Keratinocyte (primary cell): ENCODE data around the gene CAND2. TPM values are rescaled to one million over a fixed set of nuclear protein-coding genes. Genes with fewer than 3 reads are reported as not detected.

Source experiments
- DNase-seq: peaks from one replicate; pipeline ENCODE4 v3.0.0-alpha.2; 2011; ENCODE audit warnings: low read depth, missing footprints, low spot score
- FAIRE-seq: peaks from 2 replicates; lab custom pipeline; 2011; peaks lifted over from hg19 to GRCh38; lab: Jason Lieb, UNC
- H2AFZ ChIP-seq: 2 replicates; pipeline ENCODE4 v1.6.0; 2012; ENCODE audit warnings: low read length, control low read depth, inconsistent platforms; ENCODE audit not compliant: control insufficient read depth
- H3K27ac ChIP-seq: 2 replicates; pipeline ENCODE4 v1.5.1; 2011; ENCODE audit warnings: low read length; ENCODE audit not compliant: control insufficient read depth, insufficient read depth
- H3K27me3 ChIP-seq: 3 replicates; pipeline ENCODE4 v1.6.0; 2011; ENCODE audit warnings: low read length; ENCODE audit not compliant: control insufficient read depth, insufficient read depth; ENCODE audit errors: extremely low read depth
- H3K36me3 ChIP-seq, 2 experiments: 2 replicates in 1 of 2; 3 replicates in 1 of 2; pipeline ENCODE4 v1.5.1; 2011; ENCODE audit warnings: low read length in 2 of 2, mild to moderate bottlenecking in 1 of 2; ENCODE audit not compliant: control insufficient read depth in 2 of 2, insufficient read depth in 2 of 2; ENCODE audit errors: extremely low read depth in 1 of 2
- H3K4me1 ChIP-seq: 3 replicates; pipeline ENCODE4 v1.5.1; 2011; ENCODE audit warnings: low read length; ENCODE audit not compliant: control insufficient read depth, insufficient read depth; ENCODE audit errors: extremely low read depth
- H3K4me2 ChIP-seq: 3 replicates; pipeline ENCODE4 v1.6.0; 2011; ENCODE audit warnings: low read depth, low read length; ENCODE audit not compliant: control insufficient read depth, insufficient read depth; ENCODE audit errors: extremely low read depth
- H3K4me3 ChIP-seq, 3 experiments: fragments of 200-600 bp in 1 of 3; sonication (generic) in 1 of 3; 2 replicates in 2 of 3; 3 replicates in 1 of 3; pipeline ENCODE4 v1.5.1; 2011 to 2016; ENCODE audit warnings: low read length in 3 of 3, mild to moderate bottlenecking in 3 of 3, control low read depth in 2 of 3, inconsistent platforms in 1 of 3, low read depth in 1 of 3, mixed read lengths in 1 of 3, mixed run types in 1 of 3, moderate library complexity in 1 of 3; ENCODE audit not compliant: control insufficient read depth in 2 of 3, insufficient read depth in 2 of 3; ENCODE audit errors: extremely low read depth in 1 of 3
- H3K79me2 ChIP-seq: 2 replicates; pipeline ENCODE4 v1.6.0; 2012; ENCODE audit warnings: low read length; ENCODE audit not compliant: control insufficient read depth, insufficient read depth
- H3K9ac ChIP-seq: 3 replicates; pipeline ENCODE4 v1.6.0; 2011; ENCODE audit warnings: low read length; ENCODE audit not compliant: control insufficient read depth, insufficient read depth; ENCODE audit errors: extremely low read depth
- H3K9me1 ChIP-seq: 3 replicates; pipeline ENCODE4 v1.6.0; 2011; ENCODE audit warnings: low read length; ENCODE audit not compliant: control insufficient read depth, insufficient read depth; ENCODE audit errors: extremely low read depth
- H3K9me3 ChIP-seq: 2 replicates; pipeline ENCODE4 v1.5.1; 2012; ENCODE audit warnings: low read depth, low read length; ENCODE audit not compliant: control insufficient read depth
- H4K20me1 ChIP-seq: 3 replicates; pipeline ENCODE4 v1.6.0; 2011; ENCODE audit warnings: low read length; ENCODE audit not compliant: control insufficient read depth, insufficient read depth; ENCODE audit errors: extremely low read depth
- CTCF ChIP-seq, 3 experiments: IDR thresholded peaks in 1 of 3; conservative IDR thresholded peaks in 1 of 3; optimal IDR thresholded peaks in 1 of 3; 2 replicates in 2 of 3; 3 replicates in 1 of 3; pipeline versions ENCODE3 to v1.5.1; 2011; ENCODE audit warnings: low read length in 3 of 3, mild to moderate bottlenecking in 3 of 3, moderate library complexity in 2 of 3, control low read depth in 1 of 3, inconsistent platforms in 1 of 3; ENCODE audit not compliant: insufficient read depth in 2 of 3; ENCODE audit errors: extremely low read depth in 1 of 3
- EZH2 ChIP-seq: IDR thresholded peaks from one replicate; pipeline ENCODE4 v1.6.1; 2012; ENCODE audit warnings: inconsistent platforms, mild to moderate bottlenecking, low read length, moderate library complexity
- dilution Hi-C: fragments of 300-500 bp; cut with MboI; formaldehyde crosslinking; loops from one replicate; pipeline ENCODE4 v1.7.0; 2020; ENCODE audit warnings: low sequenced_read_pairs; ENCODE audit not compliant: extremely low pct_ligation_motif_present
- polyA plus RNA-seq, 5 experiments: library from polyadenylated mRNA; depleted of rRNA in 3 of 5; stranded (reverse) in 3 of 5; stranded (forward) in 1 of 5; unstranded in 1 of 5; fragments of >200 nt; gene quantifications; 1 replicate in 1 of 5; 2 replicates in 3 of 5; 3 replicates in 1 of 5; pipeline versions ENCODE4 v1.2.1 to v1.2.3, GENCODE V29; 2011 to 2012; ENCODE audit warnings: missing spikeins in 2 of 5, low read depth in 1 of 5, low replicate concordance in 1 of 5

CAND2 gene
- polyA plus RNA-seq, 1 donor (not counting 4 experiments of a cell fraction or from before 2014, with no cell fraction given) = 0.05 TPM

GRCh38 chr3:12868039-12869034 lies 71.9 kb downstream of the CAND2 start:
- Histone ChIP-seq H2AFZ (no peak overlapping the region), H3K4me3 (no peak overlapping the region), H3K79me2 (no peaks in the 10 kb centered on the region), H3K27me3 (peaks cover 32% of the 10 kb centered on the region), H3K4me2 (no peak overlapping the region), H4K20me1 (no peaks in the 10 kb centered on the region), H3K36me3 (no peaks in the 10 kb centered on the region), H3K4me1 (no peaks in the 10 kb centered on the region), H3K9ac (no peak overlapping the region), H3K9me3 (peaks cover 8% of the 10 kb centered on the region), H3K9me1 (no peaks in the 10 kb centered on the region), H3K27ac (no peak overlapping the region)
- DNase-seq (peak; percentile 44), FAIRE-seq (peak; percentile 74)
- TF ChIP-seq CTCF (optimal IDR thresholded peaks at IDR 0.05 in 1 of 3, IDR thresholded peaks at IDR 0.05 in 1 of 3, conservative IDR thresholded peaks at IDR 0.05 in 1 of 3; ENCODE audit: extremely low read depth in 1 of 3, insufficient read depth in 2 of 3, low read length in 3 of 3) = peak; percentile 82 to 91 (median 82)
- TF ChIP-seq EZH2 = no peak
- dilution Hi-C loops = no loop called here

GRCh38 chr3:12869035-12869621 lies 72.6 kb downstream of the CAND2 start:
- no peak overlapping the region for H2AFZ ChIP-seq

More at GRCh38 chr3:12869035-12869621, 72.6 kb downstream of the CAND2 start:
- TF ChIP-seq CTCF (optimal IDR thresholded peaks at IDR 0.05 in 1 of 3, IDR thresholded peaks at IDR 0.05 in 1 of 3, conservative IDR thresholded peaks at IDR 0.05 in 1 of 3; ENCODE audit: extremely low read depth in 1 of 3, insufficient read depth in 2 of 3, low read length in 3 of 3) = no peak
- no peak for TF ChIP-seq EZH2
- dilution Hi-C loops = no loop called here
- H3K27ac ChIP-seq = no peak overlapping the region
- no peaks in the 10 kb centered on the region for H3K9me1 ChIP-seq
- no peaks in the 10 kb centered on the region for H3K79me2 ChIP-seq
- H3K27me3 ChIP-seq = peaks cover 33% of the 10 kb centered on the region
- FAIRE-seq (no peak), DNase-seq (no peak)
- H4K20me1 ChIP-seq = no peaks in the 10 kb centered on the region
- H3K4me3 ChIP-seq = no peak overlapping the region
- H3K36me3 ChIP-seq = no peaks in the 10 kb centered on the region
- no peak overlapping the region for H3K9ac ChIP-seq
- no peak overlapping the region for H3K4me2 ChIP-seq
- H3K4me1 ChIP-seq = no peaks in the 10 kb centered on the region
- H3K9me3 ChIP-seq = peaks cover 8% of the 10 kb centered on the region
